HEK293 (cell line): ENCODE results near the gene SIN3A.

Experiments
- KLF1 ChIP-seq: fragments of 450-650 bp; formaldehyde crosslinking; IDR thresholded peaks from 2 replicates; pipeline ENCODE4 v1.5.1; 2016; ENCODE audit warnings: missing biosample characterization, missing genetic modification characterization
- KLF9 ChIP-seq: fragments of 450-650 bp; formaldehyde crosslinking; IDR thresholded peaks from 2 replicates; pipeline ENCODE4 v1.5.1; 2016; ENCODE audit warnings: missing biosample characterization, missing genetic modification characterization, low read depth
- SALL2 ChIP-seq: fragments of 450-650 bp; formaldehyde crosslinking; IDR thresholded peaks from 2 replicates; pipeline ENCODE4 v1.5.0; 2017; ENCODE audit warnings: missing biosample characterization, mild to moderate bottlenecking, missing genetic modification characterization, borderline replicate concordance
- SCRT2 ChIP-seq: fragments of 450-650 bp; formaldehyde crosslinking; IDR thresholded peaks from 2 replicates; pipeline ENCODE4 v1.5.1; 2016; ENCODE audit warnings: missing biosample characterization, missing genetic modification characterization
- TRIM28 ChIP-seq: IDR thresholded peaks from 2 replicates; pipeline ENCODE4 v1.6.1; 2011; ENCODE audit warnings: low read length, control low read depth, borderline replicate concordance
- ZBTB8A ChIP-seq: fragments of 450-650 bp; formaldehyde crosslinking; IDR thresholded peaks from 2 replicates; pipeline ENCODE4 v1.5.1; 2016; ENCODE audit warnings: missing biosample characterization, missing genetic modification characterization
- ZNF10 ChIP-seq: fragments of 450-650 bp; formaldehyde crosslinking; IDR thresholded peaks from 2 replicates; pipeline ENCODE4 v1.5.1; 2017; ENCODE audit warnings: missing biosample characterization, missing genetic modification characterization
- ZNF132 ChIP-seq: fragments of 450-650 bp; formaldehyde crosslinking; IDR thresholded peaks from 2 replicates; pipeline ENCODE4 v1.5.1; 2017; ENCODE audit warnings: missing biosample characterization, missing genetic modification characterization, borderline replicate concordance
- ZNF2 ChIP-seq: fragments of 450-650 bp; formaldehyde crosslinking; IDR thresholded peaks from 2 replicates; pipeline ENCODE4 v1.5.1; 2016; ENCODE audit warnings: missing biosample characterization, missing genetic modification characterization
- ZNF223 ChIP-seq: fragments of 450-650 bp; formaldehyde crosslinking; IDR thresholded peaks from 2 replicates; pipeline ENCODE4 v1.5.1; 2016; ENCODE audit warnings: missing biosample characterization, missing genetic modification characterization
- ZNF239 ChIP-seq: fragments of 450-650 bp; formaldehyde crosslinking; IDR thresholded peaks from 2 replicates; pipeline ENCODE4 v1.5.1; 2016; ENCODE audit warnings: missing biosample characterization, missing genetic modification characterization
- ZNF391 ChIP-seq: fragments of 450-650 bp; formaldehyde crosslinking; IDR thresholded peaks from 2 replicates; pipeline ENCODE4 v1.5.1; 2016; ENCODE audit warnings: low read depth, missing biosample characterization, missing genetic modification characterization, borderline replicate concordance
- ZNF473 ChIP-seq: fragments of 450-650 bp; formaldehyde crosslinking; IDR thresholded peaks from 2 replicates; pipeline ENCODE4 v1.5.1; 2017; ENCODE audit warnings: missing biosample characterization, missing genetic modification characterization
- ZNF560 ChIP-seq: fragments of 450-650 bp; formaldehyde crosslinking; IDR thresholded peaks from 2 replicates; pipeline ENCODE4 v1.5.1; 2017; ENCODE audit warnings: missing biosample characterization, missing genetic modification characterization, borderline replicate concordance
- ZNF561 ChIP-seq: fragments of 450-650 bp; IDR thresholded peaks from 2 replicates; pipeline ENCODE4 v1.5.1; 2018; ENCODE audit warnings: missing biosample characterization, missing genetic modification characterization, borderline replicate concordance
- ZNF571 ChIP-seq: fragments of 450-650 bp; formaldehyde crosslinking; IDR thresholded peaks from 2 replicates; pipeline ENCODE4 v1.5.0; 2017; ENCODE audit warnings: missing biosample characterization, missing genetic modification characterization
- ZNF610 ChIP-seq: fragments of 450-650 bp; formaldehyde crosslinking; IDR thresholded peaks from 2 replicates; pipeline ENCODE4 v1.5.1; 2016; ENCODE audit warnings: missing biosample characterization, missing genetic modification characterization, borderline replicate concordance
- ZNF624 ChIP-seq: fragments of 450-650 bp; formaldehyde crosslinking; IDR thresholded peaks from 2 replicates; pipeline ENCODE4 v1.5.1; 2017; ENCODE audit warnings: missing biosample characterization, missing genetic modification characterization
- ZNF660 ChIP-seq: fragments of 450-650 bp; IDR thresholded peaks from 2 replicates; pipeline ENCODE4 v1.5.1; 2018; ENCODE audit warnings: missing biosample characterization, mild to moderate bottlenecking, missing genetic modification characterization
- ZNF664 ChIP-seq: fragments of 450-650 bp; formaldehyde crosslinking; IDR thresholded peaks from 2 replicates; pipeline ENCODE4 v1.5.1; 2016; ENCODE audit warnings: missing biosample characterization, missing genetic modification characterization
- ZNF670 ChIP-seq: fragments of 450-650 bp; formaldehyde crosslinking; IDR thresholded peaks from 2 replicates; pipeline ENCODE4 v1.5.1; 2016; ENCODE audit warnings: missing biosample characterization, missing genetic modification characterization, low read depth
- ZNF677 ChIP-seq: fragments of 450-650 bp; IDR thresholded peaks from 2 replicates; pipeline ENCODE4 v1.5.0; 2018; ENCODE audit warnings: missing biosample characterization, mild to moderate bottlenecking, missing genetic modification characterization, moderate library complexity
- ZNF707 ChIP-seq: fragments of 450-650 bp; formaldehyde crosslinking; IDR thresholded peaks from 2 replicates; pipeline ENCODE4 v1.5.1; 2016; ENCODE audit warnings: missing biosample characterization, missing genetic modification characterization
- ZNF791 ChIP-seq: fragments of 450-650 bp; formaldehyde crosslinking; IDR thresholded peaks from 2 replicates; pipeline ENCODE4 v1.5.1; 2016; ENCODE audit warnings: missing biosample characterization, missing genetic modification characterization
- ZNF792 ChIP-seq: fragments of 450-650 bp; formaldehyde crosslinking; IDR thresholded peaks from 2 replicates; pipeline ENCODE4 v1.5.1; 2016; ENCODE audit warnings: missing biosample characterization, missing genetic modification characterization
- ZNF830 ChIP-seq: fragments of 450-650 bp; IDR thresholded peaks from 2 replicates; pipeline ENCODE4 v1.5.0; 2018; ENCODE audit warnings: missing biosample characterization, missing genetic modification characterization, low read depth, mild to moderate bottlenecking, moderate library complexity
- ZSCAN16 ChIP-seq: fragments of 450-650 bp; formaldehyde crosslinking; IDR thresholded peaks from 2 replicates; pipeline ENCODE4 v1.5.1; 2016; ENCODE audit warnings: missing biosample characterization, missing genetic modification characterization
- TF ChIP-seq, protein P1 (sequence below): fragments of 450-650 bp; formaldehyde crosslinking; IDR thresholded peaks from 2 replicates; pipeline ENCODE4 v1.5.1; 2016; ENCODE audit warnings: missing biosample characterization, missing genetic modification characterization
- TF ChIP-seq, protein P2 (sequence below): fragments of 450-650 bp; formaldehyde crosslinking; IDR thresholded peaks from 2 replicates; pipeline ENCODE4 v1.5.1; 2017; ENCODE audit warnings: missing biosample characterization, mild to moderate bottlenecking, missing genetic modification characterization, moderate library complexity
- TF ChIP-seq, protein P3 (sequence below): fragments of 450-650 bp; formaldehyde crosslinking; IDR thresholded peaks from 2 replicates; pipeline ENCODE4 v1.5.1; 2017; ENCODE audit warnings: missing biosample characterization, missing genetic modification characterization
- TF ChIP-seq, protein P4 (sequence below): fragments of 450-650 bp; formaldehyde crosslinking; IDR thresholded peaks from 2 replicates; pipeline ENCODE4 v1.5.1; 2016; ENCODE audit warnings: missing biosample characterization, missing genetic modification characterization
- TF ChIP-seq, protein P5 (sequence below): fragments of 450-650 bp; formaldehyde crosslinking; IDR thresholded peaks from 2 replicates; pipeline ENCODE4 v1.5.1; 2016; ENCODE audit warnings: missing biosample characterization, missing genetic modification characterization

The SIN3A gene

DNA sequence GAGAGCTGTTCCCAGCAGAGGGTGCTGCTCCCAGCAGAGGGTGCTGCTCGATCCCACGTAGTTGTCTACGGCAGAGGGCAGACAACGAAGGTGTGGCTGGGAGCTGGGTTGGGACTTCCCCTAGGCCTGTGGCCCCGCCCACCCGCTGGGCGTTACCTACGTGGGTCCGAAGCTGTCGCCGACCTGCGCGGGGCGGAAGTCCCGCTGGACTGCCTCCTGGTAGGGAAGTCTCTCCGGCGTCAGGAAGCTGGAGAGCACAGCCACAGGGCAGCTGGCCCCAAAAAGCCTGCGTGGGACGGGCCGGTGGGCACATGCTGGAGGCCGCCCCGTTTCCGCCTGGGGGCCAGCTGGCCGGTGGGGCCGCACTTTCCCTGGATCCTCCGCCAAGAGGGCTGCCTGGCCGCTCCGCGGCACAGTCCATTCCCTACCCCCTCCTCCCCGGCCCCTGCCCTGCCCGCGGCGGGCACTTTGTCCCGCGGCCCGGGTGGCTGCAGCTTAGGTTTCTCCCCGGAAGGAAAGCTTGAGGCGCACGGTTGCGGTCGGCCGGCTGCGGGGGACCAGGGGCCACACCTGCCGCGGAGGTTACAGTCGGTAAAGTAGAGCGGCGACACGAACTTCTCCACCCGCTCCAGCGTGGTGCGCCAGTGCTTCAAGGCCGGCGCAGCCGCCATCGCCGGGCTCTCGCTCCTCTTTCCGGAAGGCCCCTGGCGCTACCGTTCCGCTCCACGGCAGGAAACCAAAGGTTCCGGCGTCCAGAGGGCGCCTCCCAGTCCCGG, 83.4 kb downstream of the SIN3A start, which contains the start of gene MAN2C1 (continued):
- peak; percentile 51 for TF ChIP-seq SCRT2 (tag by site-specific recombination)
- peak; percentile 97 for TF ChIP-seq ZNF2 (tag by site-specific recombination)
- TF ChIP-seq KLF1 = peak; percentile 87
- no peak; the same call in 1 of the 2 replicates for TF ChIP-seq TRIM28
- 0 out of 2 replicates have a peak, but pooled peaks have one; percentile 52 for TF ChIP-seq ZNF707 (tag by site-specific recombination)
- TF ChIP-seq, protein P1, sequence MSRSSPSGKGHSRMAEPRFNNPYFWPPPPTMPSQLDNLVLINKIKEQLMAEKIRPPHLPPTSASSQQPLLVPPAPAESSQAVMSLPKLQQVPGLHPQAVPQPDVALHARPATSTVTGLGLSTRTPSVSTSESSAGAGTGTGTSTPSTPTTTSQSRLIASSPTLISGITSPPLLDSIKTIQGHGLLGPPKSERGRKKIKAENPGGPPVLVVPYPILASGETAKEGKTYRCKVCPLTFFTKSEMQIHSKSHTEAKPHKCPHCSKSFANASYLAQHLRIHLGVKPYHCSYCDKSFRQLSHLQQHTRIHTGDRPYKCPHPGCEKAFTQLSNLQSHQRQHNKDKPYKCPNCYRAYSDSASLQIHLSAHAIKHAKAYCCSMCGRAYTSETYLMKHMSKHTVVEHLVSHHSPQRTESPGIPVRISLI (tag by site-specific recombination) = peak; percentile 20; the same call in 1 of the 2 replicates
- TF ChIP-seq ZNF561 (tag by site-specific recombination) = peak; percentile 100
- TF ChIP-seq ZNF610 (tag by site-specific recombination) = peak; percentile 92
- TF ChIP-seq, protein P2, sequence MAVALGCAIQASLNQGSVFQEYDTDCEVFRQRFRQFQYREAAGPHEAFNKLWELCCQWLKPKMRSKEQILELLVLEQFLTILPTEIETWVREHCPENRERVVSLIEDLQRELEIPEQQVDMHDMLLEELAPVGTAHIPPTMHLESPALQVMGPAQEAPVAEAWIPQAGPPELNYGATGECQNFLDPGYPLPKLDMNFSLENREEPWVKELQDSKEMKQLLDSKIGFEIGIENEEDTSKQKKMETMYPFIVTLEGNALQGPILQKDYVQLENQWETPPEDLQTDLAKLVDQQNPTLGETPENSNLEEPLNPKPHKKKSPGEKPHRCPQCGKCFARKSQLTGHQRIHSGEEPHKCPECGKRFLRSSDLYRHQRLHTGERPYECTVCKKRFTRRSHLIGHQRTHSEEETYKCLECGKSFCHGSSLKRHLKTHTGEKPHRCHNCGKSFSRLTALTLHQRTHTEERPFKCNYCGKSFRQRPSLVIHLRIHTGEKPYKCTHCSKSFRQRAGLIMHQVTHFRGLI = peak; percentile 59; the same call in 1 of the 2 replicates
- no peak for TF ChIP-seq ZNF560 (tag by site-specific recombination)
- 0 out of 2 replicates have a peak, but pooled peaks have one; percentile 30 for TF ChIP-seq ZNF670 (tag by site-specific recombination)
- TF ChIP-seq ZNF830 = no peak
- TF ChIP-seq ZNF664 = peak; percentile 74; the same call in 1 of the 2 replicates
- peak; percentile 83 for TF ChIP-seq ZNF239
- TF ChIP-seq ZNF677 (tag by site-specific recombination) = peak; percentile 79
- TF ChIP-seq, protein P3, sequence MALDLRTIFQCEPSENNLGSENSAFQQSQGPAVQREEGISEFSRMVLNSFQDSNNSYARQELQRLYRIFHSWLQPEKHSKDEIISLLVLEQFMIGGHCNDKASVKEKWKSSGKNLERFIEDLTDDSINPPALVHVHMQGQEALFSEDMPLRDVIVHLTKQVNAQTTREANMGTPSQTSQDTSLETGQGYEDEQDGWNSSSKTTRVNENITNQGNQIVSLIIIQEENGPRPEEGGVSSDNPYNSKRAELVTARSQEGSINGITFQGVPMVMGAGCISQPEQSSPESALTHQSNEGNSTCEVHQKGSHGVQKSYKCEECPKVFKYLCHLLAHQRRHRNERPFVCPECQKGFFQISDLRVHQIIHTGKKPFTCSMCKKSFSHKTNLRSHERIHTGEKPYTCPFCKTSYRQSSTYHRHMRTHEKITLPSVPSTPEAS = no peak; the same call in none of the 2 replicates
- no peak for TF ChIP-seq ZNF473
- TF ChIP-seq ZNF791 (tag by site-specific recombination) = no peak
- no peak for TF ChIP-seq ZNF223 (tag by site-specific recombination)
- TF ChIP-seq ZNF792 (tag by site-specific recombination) = peak; percentile 87
- TF ChIP-seq ZNF571 (tag by site-specific recombination) = no peak
- no peak; the same call in none of the 2 replicates for TF ChIP-seq ZNF10 (tag by site-specific recombination)
- peak; percentile 67; the same call in 1 of the 2 replicates for TF ChIP-seq SALL2 (tag by site-specific recombination)
- TF ChIP-seq ZNF132 = no peak
- TF ChIP-seq ZNF391 = peak; percentile 96
- peak; percentile 96 for TF ChIP-seq KLF9 (tag by site-specific recombination)
- TF ChIP-seq ZNF624 = peak; percentile 70; the same call in 1 of the 2 replicates
- TF ChIP-seq ZBTB8A (tag by site-specific recombination) = peak; percentile 76
- TF ChIP-seq ZSCAN16 (tag by site-specific recombination) = no peak; the same call in 1 of the 2 replicates
- TF ChIP-seq ZNF660 (tag by site-specific recombination) = peak; percentile 99
- TF ChIP-seq, protein P4, sequence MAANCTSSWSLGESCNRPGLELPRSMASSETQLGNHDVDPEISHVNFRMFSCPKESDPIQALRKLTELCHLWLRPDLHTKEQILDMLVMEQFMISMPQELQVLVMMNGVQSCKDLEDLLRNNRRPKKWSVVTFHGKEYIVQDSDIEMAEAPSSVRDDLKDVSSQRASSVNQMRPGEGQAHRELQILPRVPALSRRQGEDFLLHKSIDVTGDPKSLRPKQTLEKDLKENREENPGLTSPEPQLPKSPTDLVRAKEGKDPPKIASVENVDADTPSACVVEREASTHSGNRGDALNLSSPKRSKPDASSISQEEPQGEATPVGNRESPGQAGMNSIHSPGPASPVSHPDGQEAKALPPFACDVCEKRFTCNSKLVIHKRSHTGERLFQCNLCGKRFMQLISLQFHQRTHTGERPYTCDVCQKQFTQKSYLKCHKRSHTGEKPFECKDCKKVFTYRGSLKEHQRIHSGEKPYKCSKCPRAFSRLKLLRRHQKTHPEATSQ (tag by site-specific recombination) = peak; percentile 97
- TF ChIP-seq, protein P5, sequence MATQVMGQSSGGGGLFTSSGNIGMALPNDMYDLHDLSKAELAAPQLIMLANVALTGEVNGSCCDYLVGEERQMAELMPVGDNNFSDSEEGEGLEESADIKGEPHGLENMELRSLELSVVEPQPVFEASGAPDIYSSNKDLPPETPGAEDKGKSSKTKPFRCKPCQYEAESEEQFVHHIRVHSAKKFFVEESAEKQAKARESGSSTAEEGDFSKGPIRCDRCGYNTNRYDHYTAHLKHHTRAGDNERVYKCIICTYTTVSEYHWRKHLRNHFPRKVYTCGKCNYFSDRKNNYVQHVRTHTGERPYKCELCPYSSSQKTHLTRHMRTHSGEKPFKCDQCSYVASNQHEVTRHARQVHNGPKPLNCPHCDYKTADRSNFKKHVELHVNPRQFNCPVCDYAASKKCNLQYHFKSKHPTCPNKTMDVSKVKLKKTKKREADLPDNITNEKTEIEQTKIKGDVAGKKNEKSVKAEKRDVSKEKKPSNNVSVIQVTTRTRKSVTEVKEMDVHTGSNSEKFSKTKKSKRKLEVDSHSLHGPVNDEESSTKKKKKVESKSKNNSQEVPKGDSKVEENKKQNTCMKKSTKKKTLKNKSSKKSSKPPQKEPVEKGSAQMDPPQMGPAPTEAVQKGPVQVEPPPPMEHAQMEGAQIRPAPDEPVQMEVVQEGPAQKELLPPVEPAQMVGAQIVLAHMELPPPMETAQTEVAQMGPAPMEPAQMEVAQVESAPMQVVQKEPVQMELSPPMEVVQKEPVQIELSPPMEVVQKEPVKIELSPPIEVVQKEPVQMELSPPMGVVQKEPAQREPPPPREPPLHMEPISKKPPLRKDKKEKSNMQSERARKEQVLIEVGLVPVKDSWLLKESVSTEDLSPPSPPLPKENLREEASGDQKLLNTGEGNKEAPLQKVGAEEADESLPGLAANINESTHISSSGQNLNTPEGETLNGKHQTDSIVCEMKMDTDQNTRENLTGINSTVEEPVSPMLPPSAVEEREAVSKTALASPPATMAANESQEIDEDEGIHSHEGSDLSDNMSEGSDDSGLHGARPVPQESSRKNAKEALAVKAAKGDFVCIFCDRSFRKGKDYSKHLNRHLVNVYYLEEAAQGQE (tag by site-specific recombination) = peak; percentile 84
